GM19193 (cell line): ENCODE results near the gene CADM2.

Source experiments
- POLR2A ChIP-seq: IDR thresholded peaks from 4 replicates; pipeline ENCODE4 v1.6.1; 2011; ENCODE audit not compliant: insufficient read depth, insufficient read length; ENCODE audit errors: extremely low read depth

Gene CADM2

GRCh38 chr3:85979034-85979433 is 1020.2 kb downstream of the CADM2 start:
- no peak for TF ChIP-seq POLR2A

GRCh38 chr3:86029590-86029989 is 1070.8 kb downstream of the CADM2 start:
- no peak for TF ChIP-seq POLR2A

- TF ChIP-seq POLR2A = no peak
Observed at GRCh38 chr3:86037916-86038315, 1079.1 kb downstream of the CADM2 start.

- no peak for TF ChIP-seq POLR2A
Observed at GRCh38 chr3:86046436-86047136, 1087.8 kb downstream of the CADM2 start.

GRCh38 chr3:86047161-86047560 is 1088.4 kb downstream of the CADM2 start:
- TF ChIP-seq POLR2A = no peak

- TF ChIP-seq POLR2A = no peak
Observed at GRCh38 chr3:86051058-86051457, 1092.3 kb downstream of the CADM2 start.

GRCh38 chr3:86056032-86056431 is 1097.2 kb downstream of the CADM2 start:
- TF ChIP-seq POLR2A = no peak

GRCh38 chr3:86056962-86057361 is 1098.2 kb downstream of the CADM2 start:
- no peak for TF ChIP-seq POLR2A

- TF ChIP-seq POLR2A = no peak
Observed at GRCh38 chr3:86073799-86074198, 1115.0 kb downstream of the CADM2 start.

GRCh38 chr3:86087160-86087871 is 1128.5 kb downstream of the CADM2 start:
- TF ChIP-seq POLR2A = no peak

GRCh38 chr3:86104154-86104553 is 1145.4 kb downstream of the CADM2 start:
- TF ChIP-seq POLR2A = no peak

- no peak for TF ChIP-seq POLR2A
Observed at GRCh38 chr3:86109434-86109833, 1150.6 kb downstream of the CADM2 start.
